Left forelimb (tissue), 1 donor: ENCODE measurements around the gene ST6GAL1.
"Not testable (repeated sequence)": the region's sequence is repeated elsewhere in the genome, so short reads cannot be mapped to it uniquely, and the experiment has no call there.

Source experiments
- DNase-seq: peaks from one replicate; pipeline ENCODE4 v3.0.0-alpha.2; 2018; ENCODE audit warnings: low spot score

The ST6GAL1 gene

GRCh38 chr3:187046033-187046432 lies 115.7 kb downstream of the ST6GAL1 start:
- DNase-seq: no peak

DNA sequence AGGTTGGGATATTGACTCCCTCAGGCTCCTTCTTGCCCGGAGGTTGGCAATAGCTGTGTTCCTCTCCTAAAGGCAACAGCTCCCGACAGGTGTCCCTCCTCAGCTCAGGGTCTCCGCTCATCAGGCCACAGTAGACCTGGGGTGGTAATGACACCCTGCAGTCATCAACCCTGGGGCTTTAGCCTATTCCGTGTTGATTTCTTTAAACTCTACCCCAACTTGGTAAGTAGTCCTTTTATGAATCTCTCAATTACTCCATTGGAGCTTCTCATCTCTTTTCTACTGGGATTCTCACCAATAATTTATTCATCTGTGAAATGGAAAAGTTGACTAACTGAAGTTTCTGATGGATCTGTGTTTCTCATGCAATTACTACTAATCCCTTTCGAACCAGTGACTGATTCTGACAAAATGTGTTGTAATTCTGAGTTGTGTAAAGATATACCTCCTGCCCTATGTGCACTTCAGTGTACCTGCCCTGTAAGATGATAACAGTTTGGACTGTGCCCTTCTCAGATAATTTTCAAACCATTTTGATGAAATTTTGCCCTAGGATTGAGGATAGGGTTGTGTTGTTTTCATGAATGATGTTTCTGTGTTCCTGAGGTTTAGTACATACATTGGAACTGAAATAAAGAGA lies 119.3 kb downstream of the ST6GAL1 start:
- DNase-seq: no peak

- DNase-seq: no peak
Measured at GRCh38 chr3:187051066-187051465, 120.7 kb downstream of the ST6GAL1 start.

- DNase-seq: no peak
Measured at GRCh38 chr3:187051724-187052366, 121.5 kb downstream of the ST6GAL1 start.

DNA sequence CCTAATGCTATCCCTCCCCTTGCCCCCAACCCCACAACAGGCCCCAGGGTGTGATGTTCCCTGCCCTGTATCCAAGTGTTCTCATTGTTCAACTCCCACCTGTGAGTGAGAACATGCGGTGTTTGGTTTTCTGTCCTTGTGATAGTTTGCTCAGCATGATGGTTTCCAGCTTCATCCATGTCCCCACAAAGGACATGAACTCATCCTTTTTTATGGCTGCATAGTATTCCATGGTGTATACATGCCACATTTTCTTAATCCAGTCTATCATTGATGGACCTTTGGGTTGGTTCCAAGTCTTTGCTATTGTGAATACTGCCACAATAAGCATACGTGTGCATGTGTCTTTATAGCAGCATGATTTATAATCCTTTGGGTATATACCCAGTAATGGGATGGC lies 122.1 kb downstream of the ST6GAL1 start:
- not testable (repeated sequence) for DNase-seq

- not testable (repeated sequence) for DNase-seq
Measured at GRCh38 chr3:187054433-187054832, 124.1 kb downstream of the ST6GAL1 start.

- DNase-seq: not testable (repeated sequence)
Measured at GRCh38 chr3:187057803-187058202, 127.5 kb downstream of the ST6GAL1 start.

- no peak for DNase-seq
Measured at GRCh38 chr3:187061748-187062147, 131.4 kb downstream of the ST6GAL1 start.

DNA sequence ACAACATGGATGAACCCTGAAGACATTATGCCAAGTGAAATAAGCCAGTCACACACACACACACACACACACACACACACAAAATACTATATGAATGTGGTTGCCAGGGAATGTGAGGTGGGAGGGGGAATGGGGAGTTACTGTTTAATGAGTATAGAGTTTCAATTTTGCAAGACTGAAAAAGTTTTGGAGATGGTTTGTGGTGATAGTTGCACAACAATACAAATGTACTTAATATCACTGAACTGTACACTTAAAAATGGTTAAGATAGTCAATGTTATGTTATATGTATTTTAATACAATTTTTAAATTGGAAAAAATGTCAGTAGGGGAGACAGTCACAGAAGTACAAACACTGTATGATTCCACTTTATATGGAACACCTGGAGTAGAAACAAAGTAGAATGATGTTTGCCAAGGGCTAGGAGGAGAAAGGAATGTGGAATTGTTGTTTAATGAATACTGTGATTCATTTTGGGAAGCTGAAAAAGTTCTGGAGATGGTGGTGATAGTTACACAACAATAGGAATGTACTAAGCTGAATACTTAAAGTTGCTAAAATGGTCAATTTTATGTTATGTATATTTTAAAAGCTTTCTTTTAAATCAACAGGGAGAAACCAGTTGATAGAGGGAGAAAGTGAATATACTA lies 132.3 kb downstream of the ST6GAL1 start:
- no peak for DNase-seq

GRCh38 chr3:187063286-187064121 lies 133.2 kb downstream of the ST6GAL1 start:
- no peak for DNase-seq

DNA sequence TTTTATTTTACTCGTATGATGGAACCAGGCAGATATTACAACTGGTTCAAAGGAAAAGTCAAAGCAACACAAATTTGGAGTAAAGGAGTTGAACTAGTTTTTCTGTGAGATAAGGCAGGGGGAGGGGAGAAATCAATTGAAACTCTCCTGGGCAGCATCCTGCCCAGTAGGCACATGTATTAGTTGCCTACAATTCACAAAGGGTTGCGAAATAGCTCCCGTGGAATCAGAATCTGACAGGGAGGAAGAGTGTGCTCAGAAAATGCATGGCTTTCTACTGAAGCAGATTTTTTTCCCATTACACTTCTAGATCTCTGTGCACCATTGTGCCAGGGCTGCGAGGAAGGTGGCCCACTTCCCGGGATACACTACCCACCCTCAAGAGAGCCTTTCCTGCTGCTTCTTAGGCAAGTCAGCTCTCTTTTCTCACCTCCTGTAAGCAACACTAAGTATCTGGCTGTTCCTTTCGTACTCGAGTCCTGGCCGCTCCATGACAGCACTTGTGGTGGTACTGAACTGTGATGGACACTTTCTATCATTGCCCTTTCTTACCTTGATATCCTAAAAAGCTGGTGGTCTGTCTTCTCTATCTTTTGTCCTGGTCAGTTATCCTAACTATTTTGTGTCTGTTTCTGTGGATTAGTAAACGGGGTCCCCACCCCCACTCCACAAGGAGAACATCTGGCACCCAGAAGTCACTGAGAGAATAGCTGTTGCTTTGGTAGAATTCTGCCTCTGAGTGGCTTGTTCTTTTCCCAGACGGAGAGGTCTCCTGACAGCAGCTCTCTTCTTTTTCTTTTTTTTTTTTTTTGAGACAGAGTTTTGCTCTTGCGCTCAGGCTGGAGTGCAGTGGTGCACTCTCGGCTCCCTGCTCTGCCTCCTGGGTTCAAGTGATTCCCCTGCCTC lies 134.1 kb downstream of the ST6GAL1 start:
- no peak for DNase-seq

GRCh38 chr3:187066228-187066995 lies 136.1 kb downstream of the ST6GAL1 start:
- DNase-seq: no peak

DNA sequence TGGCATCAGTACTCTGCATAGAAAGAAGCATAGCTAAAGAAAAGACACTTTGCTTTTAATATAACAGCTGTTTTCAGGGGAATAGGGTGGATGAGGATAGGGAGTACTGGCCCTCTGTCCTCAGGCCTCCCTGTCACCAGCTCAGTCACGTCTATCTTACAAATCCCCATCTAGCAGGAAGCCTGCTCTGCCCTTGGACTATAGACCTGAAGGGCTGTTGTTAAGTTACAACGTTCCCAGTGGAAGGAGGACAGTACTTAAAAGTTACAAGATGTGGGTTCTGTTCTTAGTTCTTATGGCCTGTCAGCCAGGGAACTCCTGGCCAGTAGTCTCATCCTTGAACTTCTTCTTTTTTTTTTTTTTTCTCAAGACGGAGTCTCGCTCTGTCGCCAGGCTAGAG lies 138.5 kb downstream of the ST6GAL1 start:
- DNase-seq: no peak

- DNase-seq: no peak
Measured at GRCh38 chr3:187069857-187070516, 139.7 kb downstream of the ST6GAL1 start.

GRCh38 chr3:187072102-187072501 lies 141.8 kb downstream of the ST6GAL1 start:
- DNase-seq: no peak

DNA sequence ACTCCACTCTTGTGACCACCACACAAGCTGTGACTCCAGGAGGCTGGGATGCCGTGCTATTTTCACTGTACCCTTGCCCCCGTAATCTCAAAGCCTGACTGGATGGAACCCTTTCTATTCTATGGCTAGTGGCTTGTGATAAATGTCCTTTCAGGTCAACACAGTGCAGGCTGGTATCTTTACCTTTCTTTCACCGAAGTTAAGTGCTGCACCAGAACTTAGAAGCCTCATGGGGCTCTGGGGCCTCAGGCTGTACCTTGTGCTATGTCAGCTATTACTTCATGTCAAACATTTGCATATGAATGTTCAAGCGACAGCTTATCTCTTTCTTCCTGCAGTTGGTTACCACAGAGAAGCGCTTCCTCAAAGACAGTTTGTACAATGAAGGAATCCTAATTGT lies 142.2 kb downstream of the ST6GAL1 start:
- no peak for DNase-seq

DNA sequence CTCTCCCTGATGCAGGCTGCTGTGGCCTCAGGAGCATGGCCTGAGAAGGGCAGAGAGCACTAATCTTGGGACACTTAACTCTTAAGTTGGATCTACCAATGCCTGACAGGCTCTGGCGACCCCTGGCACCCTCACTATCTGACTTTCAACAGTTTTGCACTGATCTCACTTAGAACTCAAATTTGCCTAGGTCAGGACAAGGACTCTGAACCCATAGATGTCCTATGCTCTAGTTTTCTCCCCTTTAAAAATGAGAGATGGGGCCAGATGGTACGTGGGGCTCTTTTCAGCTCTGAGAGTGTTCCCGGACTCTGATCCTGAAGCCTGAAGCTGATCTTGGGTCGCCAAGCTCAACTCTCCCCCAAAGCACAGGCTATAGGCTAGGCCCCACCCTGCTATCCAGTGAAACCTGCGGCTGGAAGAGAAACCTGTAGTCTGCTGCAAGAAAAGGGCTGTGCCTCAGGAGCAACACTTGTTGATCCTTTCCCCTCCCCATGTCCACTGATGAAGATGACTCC lies 143.3 kb downstream of the ST6GAL1 start:
- DNase-seq: no peak

DNA sequence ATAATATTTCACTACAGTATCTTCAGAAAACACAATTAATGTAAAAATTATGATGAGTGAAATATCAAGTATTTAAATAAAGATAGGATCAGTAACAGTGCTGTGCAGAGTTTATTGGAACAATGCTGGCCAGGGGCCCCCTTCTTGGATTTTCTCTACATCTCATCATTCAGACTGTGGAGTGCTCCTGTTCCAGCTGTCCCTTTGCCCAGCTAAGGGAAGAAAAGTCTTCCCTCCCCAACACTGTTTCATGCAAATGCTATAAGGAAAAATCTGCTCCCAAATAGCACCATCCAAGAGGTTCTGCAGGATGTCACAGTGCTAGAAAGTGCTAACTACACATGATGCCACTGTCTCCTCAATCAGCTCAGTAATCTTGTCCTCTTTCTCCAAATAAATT lies 144.5 kb downstream of the ST6GAL1 start:
- no peak for DNase-seq

- DNase-seq: no peak
Measured at GRCh38 chr3:187076297-187076696, 146.0 kb downstream of the ST6GAL1 start.

DNA sequence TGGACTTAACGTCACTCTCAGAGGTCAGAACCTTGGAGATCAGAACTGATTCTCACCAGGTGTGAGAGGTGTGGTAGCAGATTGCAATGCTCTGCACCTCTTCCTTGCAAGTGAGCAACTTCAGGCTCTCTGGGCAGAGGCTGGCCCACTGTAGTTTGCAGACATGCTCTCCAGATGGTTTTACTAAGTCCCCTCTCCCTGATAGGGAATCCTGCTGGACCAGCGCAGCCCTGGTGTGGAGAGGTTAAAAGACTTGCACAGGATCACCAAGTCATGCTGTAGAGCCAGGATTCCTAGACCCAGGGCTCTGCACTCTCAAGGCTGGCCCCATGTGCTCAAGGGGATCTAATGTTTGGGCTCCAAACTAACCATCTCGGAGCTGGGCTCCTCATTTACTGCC lies 146.8 kb downstream of the ST6GAL1 start:
- DNase-seq: no peak
